GDM1 (cell line): ENCODE data around the gene TRAF3IP1.

ENCODE experiments used
- DNase-seq: peaks from one replicate; lab custom pipeline; 2025; lab: John Stamatoyannopoulos, UW

Gene TRAF3IP1

DNA sequence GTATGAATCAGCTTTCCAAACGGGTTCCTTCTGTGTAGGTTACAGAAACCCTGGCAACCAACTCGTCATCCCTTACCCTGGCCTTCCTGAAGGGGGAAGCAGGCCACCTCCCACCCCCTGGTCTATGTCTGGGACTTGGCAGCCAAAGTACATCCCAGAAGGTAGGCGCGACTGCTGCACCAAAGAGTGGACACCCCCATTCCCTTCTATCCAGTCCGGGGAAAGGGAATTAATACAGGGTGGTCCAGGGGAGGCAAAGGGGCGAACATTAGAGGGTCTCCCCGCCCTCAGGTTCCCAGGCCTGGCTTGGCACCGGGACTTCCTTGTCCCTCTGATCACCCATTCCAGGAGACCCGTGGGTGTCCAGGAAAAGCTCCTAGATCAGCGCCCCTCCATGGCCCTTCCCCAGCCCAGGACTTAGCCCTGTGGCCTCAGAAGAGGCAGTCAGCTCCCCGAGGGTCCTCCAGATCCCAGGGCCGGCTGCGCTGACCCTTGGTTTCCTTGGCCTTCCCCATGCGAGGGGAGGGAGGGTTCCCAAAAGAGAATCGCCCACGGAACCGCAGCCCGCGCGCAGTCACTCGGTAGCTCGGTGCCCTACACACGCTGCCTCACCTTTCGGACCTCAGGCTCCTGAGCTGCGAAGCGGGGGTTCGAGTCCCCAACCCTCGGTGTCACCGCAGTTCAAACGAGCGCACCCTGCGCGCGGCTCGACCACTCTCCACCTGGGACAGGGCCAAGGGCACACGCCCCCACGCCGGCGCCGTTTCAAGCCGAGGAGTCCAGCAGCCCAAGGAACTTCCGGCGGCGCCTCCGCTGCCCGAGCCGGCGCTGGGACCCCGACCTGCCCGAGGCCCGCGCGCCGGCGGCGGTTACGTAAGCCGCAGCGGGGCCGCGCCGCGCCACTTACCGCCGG, 32.3 kb upstream of the TRAF3IP1 start, which contains the start of gene PER2:
Gene PER2, minus strand, starts transcription at position 874 of the 913 bp plus-strand sequence. CDS start 10,674 bp downstream, outside the sequence.
- peak; percentile 24 for DNase-seq

- DNase-seq = peak; percentile 99
These were observed 31.4 kb upstream of the TRAF3IP1 start for GRCh38 chr2:238288650-238289573.

DNA sequence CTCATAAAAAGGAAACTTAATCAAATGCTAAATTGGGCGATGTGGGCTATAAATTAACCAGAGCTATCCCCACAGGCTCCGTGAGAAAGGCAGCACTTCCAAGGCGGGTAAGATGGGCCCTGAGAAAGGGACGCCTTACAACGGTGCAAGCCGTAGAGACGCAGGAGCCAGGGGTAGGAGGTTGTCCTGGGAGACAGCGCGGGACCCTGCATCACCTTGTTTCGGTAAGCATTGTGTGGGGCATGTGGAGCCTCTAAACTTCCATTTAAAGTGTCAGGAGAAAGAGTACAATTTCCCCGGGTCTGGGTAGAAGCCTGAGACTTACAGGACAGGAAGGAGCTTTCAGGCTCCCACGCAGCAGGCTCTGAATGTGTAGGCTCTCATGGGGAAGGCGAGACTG, 30.7 kb upstream of the TRAF3IP1 start:
- DNase-seq = no peak

DNA sequence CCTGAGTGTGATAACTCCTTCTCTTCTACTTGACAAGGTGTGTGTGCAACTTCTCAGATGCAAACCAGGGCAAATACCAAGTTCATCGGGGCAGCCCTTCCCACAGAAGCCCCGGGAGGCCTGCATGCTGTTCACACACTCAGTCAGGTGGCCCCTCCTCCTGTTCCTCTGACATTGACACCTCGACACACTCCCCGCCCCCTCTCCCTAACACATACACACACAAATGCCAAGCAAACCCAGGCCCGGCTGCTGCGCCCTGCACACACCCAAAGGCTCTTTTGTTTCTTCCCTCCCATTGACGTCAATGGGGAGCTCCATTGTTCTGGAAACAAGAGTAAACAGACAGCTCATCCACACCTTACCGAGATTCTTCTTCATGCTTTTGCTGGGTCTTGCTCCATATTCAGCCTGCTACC, 30.2 kb upstream of the TRAF3IP1 start:
- no peak for DNase-seq

- no peak for DNase-seq
These were observed 29.4 kb upstream of the TRAF3IP1 start for GRCh38 chr2:238290715-238291549.

DNA sequence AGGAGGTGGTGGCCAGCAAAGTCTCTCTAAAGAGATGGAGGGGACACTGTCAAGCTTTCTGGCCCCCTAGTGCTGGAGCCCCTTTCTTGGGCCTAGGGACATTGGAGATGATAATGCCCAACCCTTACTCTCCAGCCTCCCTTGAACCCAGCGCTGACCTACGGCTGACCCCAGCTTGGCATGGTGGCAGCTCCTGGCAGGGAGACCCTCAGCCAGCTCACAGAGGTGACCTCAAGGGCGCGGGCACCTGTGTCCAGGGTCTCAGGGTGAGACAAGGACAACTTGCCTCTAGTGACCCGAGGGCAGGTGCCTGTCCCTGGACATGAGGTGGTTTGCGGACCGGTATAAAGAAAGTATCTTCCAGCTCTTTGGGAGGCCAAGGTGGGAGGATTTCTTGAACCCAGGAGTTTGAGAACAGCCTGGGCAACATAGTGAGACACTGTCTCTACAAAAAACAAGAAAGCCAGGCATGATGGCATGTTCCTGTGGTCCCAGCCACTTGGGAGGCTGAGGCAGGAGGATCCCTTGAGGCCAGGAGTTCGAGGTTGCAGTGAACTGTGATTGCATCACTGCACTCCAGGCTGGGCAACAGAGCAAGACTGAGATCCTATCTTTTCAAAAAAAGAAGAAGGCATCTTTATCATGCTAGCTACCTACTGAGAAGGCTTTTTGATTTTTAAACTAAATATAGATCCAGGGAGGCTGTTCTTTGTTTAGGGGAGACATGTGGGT, 28.6 kb upstream of the TRAF3IP1 start:
- DNase-seq = no peak

DNA sequence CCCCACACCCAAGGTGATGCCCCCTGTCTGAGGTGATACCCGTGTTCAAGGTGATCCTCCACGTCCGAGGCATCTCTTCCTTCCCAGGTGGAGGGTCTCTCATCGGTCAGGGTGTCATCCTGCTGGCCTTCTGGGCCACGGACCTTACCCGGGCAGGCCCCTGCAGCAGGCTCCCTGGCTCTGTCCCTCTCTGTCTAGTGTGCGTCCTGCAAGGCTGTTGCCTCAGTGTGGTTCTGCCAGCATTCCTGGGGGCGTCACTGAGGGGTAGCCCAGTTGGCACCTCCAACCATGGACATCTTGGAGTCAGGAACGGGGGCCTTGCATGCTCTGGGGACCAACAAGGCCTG, 26.3 kb upstream of the TRAF3IP1 start:
- no peak for DNase-seq

DNA sequence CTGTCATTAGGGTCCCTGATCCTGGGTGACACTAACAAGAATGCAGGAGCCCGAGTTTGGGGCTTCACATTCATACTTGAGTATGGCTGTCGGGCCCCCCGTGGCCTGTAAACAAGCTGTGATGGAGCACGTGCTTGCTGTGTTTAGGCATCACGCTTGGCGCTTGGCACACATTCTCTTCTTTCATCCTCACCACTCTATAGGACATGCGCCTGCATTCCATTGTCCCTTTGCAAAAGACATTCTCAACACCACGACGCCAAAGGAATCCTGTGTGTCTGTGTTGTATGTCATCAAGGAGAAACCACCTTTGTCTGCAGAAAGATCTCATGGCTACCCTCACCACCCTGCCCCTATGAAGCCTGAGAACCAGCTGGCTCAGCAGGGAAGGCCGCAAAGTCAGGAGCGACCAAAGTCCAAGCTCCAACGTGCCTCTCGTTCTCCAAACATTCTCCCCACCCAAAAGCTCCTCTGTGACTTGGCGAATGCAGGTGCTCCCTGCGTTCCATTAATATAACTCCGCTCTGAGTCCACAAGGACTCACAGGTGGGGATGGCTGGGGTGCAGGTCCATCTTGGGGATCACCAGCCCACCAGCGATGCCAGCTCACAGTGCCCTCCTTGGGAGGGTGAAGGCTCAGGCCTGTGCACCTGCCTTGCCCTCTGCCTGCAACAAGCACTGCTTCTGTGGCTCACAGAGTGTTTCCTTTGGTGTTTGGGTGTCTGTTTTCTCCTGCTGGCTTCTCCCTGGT, 25.8 kb upstream of the TRAF3IP1 start:
- no peak for DNase-seq

DNA sequence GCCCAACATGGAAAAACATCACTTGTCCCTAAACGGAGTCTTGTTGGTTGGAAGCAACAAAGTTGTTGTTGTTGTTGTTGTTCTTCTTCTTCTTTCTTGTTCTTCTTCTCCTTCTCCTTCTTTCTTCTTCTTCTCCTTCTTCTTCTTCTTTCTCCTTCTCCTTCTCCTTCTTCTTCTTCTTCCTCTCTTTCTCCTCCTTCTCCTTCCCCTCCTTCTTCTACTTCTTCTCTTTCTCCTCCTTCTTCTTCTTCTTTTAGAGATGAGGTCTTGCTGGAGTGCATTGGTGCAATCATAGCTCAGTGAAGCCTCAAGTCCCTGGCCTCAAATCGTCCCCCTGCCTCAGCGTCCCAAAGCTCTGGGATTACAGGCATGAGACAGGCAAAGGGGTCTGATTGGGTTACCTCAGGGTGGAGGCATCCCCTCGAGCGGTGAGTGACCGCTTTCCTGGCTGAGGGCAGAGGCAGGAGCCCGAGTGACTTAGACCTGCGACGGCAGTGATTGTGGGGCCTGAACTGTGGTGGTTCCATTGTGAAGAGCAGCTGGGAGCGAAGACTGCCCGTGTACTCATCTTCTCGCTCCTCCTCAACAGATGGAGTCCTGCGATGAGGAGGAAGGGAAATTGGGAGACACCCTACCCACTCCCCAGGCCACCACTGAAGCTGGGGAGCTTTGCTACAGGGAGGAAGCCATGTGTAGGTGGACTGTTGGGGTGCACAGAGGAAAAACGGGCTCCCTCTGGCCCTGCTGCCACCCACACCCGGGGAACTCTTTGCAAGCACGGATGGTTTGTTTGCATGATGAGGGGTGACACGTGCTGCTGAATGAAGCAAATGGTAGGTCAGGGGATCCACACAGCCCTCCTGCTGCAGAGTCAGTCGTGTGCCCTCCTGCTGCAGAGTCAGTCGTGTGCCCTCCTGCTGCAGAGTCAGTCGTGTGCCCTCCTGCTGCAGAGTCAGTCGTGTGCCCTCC, 24.9 kb upstream of the TRAF3IP1 start:
- no peak for DNase-seq

GRCh38 chr2:238296638-238297457, 23.5 kb upstream of the TRAF3IP1 start:
- no peak for DNase-seq

GRCh38 chr2:238299803-238300202, 20.5 kb upstream of the TRAF3IP1 start:
- DNase-seq = no peak

GRCh38 chr2:238302087-238302486, 18.2 kb upstream of the TRAF3IP1 start:
- DNase-seq = no peak

- no peak for DNase-seq
These were observed 17.6 kb upstream of the TRAF3IP1 start for GRCh38 chr2:238302751-238303150.

GRCh38 chr2:238304116-238304515, 16.2 kb upstream of the TRAF3IP1 start:
- DNase-seq = no peak

DNA sequence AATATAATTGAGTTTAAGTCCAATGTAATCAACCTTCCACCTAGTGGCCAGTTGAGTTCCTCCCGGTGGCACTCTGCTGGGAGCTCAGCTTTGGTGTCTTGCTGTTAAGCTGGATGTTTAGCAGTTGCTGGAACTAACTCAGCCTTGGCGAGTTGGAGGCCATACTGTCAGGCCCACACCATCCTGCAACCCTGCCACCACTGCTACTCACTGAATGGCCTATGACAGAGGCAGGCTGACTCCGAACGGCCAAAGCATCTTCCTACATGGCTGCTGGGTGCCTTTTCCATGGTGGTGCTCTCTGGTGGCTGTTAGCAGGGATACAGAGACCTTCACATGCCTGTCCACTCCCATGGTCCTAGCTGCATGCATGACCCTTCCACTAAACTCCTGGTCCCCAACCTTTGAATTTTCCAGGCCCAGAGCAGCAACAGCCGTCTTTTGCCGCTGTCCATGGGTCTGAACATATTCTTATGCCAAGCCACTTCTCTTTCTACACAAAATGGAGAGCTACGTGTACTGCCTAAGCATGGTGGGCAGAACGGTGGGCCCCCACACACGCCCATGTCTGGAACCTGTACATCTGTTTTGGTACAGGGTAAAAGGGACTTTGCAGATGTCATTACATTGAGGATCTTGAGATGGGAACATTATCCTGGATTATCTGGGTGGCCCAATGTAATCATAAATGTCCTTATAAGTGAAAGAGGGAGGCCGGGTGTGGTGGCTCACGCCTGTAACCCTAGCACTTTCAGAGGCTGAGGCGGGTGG, 15.0 kb upstream of the TRAF3IP1 start:
- DNase-seq = no peak

DNA sequence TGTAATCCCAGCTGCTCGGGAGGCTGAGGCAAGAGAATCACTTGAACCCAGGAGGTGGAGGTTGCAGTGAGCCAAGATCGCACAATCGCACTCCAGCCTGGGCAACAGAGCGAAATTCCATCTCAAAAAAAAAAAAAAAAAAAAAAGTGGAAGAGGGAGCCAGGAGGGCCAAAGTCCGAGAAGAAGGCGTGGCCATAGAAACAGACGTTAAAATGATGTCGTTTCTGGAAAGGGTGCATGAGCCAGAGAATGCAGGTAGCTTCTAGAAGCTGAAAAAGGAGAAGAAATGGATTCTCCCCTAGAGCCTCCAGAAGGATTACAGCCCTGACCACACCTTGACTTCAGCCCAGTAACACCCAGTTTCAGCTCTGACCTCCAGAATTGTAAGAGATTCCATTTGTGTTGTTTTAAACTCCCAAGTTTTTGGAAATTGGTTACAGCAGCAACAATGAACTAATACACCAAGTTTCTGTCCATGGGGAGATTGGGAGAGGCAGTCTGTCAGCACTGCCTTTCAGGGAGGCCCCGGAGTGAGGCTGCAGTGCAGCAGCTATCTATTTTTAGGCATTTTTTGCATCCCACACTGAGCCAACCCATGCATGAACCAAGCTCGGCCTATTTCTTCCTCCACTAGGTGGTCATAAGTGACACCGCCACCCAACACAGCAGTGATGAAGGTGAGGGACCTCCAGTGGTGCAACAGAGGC, 14.2 kb upstream of the TRAF3IP1 start:
- DNase-seq = no peak

- no peak for DNase-seq
These were observed 13.7 kb upstream of the TRAF3IP1 start for GRCh38 chr2:238306672-238306998.
